B cell (primary cell): ENCODE measurements around the gene HOXD3.

ENCODE experiments used
- EZH2 ChIP-seq: IDR thresholded peaks from 2 replicates; pipeline ENCODE4 v1.6.1; 2012; ENCODE audit warnings: borderline replicate concordance, low read depth, mild to moderate bottlenecking, moderate library complexity, low read length; ENCODE audit not compliant: insufficient read depth, poor library complexity, severe bottlenecking
- TF ChIP-seq, protein P1 (sequence below): fragments of 200-600 bp; IDR thresholded peaks from one replicate; pipeline ENCODE4 v1.8.0; 2022; ENCODE audit warnings: antibody characterized with exemption, mild to moderate bottlenecking

DNA sequence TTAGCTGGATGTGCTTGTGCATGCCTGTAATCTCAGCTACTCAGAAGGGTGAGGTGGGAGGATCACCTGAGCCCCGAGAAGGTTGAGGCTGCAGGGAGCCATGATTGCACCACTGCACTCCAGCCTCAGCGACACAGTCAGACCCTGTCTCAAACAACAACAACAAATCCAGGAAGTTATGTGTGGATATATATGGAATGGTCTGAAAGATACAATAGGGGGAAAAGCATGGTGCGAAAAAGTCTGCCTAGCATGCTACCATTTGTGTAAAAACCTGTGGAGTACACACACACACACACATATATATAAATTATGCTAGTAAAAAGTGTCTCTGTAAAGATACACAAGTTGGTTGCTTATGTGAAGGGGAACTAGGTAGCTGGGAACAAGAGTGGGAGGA lies 24.4 kb downstream of the HOXD3 start:
- TF ChIP-seq, protein P1, sequence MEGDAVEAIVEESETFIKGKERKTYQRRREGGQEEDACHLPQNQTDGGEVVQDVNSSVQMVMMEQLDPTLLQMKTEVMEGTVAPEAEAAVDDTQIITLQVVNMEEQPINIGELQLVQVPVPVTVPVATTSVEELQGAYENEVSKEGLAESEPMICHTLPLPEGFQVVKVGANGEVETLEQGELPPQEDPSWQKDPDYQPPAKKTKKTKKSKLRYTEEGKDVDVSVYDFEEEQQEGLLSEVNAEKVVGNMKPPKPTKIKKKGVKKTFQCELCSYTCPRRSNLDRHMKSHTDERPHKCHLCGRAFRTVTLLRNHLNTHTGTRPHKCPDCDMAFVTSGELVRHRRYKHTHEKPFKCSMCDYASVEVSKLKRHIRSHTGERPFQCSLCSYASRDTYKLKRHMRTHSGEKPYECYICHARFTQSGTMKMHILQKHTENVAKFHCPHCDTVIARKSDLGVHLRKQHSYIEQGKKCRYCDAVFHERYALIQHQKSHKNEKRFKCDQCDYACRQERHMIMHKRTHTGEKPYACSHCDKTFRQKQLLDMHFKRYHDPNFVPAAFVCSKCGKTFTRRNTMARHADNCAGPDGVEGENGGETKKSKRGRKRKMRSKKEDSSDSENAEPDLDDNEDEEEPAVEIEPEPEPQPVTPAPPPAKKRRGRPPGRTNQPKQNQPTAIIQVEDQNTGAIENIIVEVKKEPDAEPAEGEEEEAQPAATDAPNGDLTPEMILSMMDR = no peak
- TF ChIP-seq EZH2 = no peak
